ENCODE measurements around the gene PRKAR1B.

PRKAR1B gene

DNA sequence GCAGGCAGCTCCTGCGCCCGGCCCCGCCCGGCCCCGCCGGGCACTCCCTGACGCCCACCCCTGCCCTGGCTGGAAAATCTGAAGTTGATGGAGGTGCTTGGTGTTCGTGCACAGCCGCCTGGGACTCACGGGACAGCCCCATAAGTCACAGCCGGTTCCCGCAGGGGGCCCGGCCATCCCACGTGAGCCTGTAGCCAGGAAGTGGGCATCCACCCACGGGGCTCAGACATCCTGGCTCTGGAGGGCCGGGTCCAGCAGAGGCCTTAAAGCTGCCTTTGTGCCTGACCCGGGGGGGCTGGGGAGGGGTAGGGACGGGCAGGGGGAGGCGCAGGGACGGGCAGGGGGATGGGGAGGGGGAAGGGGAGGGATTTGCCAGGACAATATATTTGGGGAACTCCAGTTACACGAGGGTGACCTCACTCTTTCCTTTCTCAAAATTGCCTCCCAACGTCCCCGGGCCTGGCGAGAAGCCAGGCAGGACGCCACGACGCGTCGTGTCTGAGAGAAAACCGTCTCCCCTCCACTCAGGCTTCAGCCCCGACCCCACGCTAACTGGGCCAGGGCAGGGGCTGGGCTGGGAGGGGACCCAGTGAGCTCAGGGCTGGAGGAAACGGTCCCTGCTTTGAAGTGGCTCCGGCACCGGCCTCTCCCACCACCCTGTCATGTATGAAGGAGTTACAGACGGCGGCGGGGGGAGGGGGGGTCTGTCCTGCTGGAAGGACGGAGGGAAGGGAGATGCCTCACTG lies 125.3 kb downstream of the PRKAR1B start:
- peak; percentile 20; the same call in 1 of the 2 replicates for TF ChIP-seq POLR2A (IDR thresholded peaks at IDR 0.05; ENCODE audit: low read depth, low read length)
- FAIRE-seq (no peak), DNase-seq (ENCODE audit: insufficient read length, low spot score) (no peak)

DNA sequence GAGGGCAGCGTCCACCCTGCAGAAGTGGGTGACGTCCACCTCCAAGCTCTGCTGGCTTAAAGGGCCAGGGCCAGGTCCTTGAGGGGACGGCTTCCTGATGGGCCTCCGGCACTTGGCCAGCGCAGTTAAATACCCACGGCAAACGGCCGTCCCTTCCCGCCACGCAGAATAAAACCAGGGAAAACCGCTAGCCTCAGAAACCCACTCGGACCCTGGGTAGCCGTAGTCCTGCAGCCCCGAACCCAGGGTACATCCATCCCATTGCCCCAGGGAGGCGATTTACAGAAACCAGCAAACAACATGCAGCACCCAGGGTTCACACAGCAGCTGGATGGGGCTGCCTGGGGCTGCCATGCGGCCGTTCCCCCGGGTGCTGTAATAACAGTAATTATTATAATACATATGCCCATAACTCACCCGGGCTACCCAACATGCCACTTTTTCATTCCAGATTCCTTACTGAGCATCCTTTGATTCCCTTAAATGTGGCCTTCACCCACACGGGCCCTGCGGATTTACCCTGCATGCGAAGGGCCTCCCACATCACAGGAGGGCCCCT lies 126.0 kb downstream of the PRKAR1B start:
- FAIRE-seq (no peak), DNase-seq (ENCODE audit: insufficient read length, low spot score) (no peak)

DNA sequence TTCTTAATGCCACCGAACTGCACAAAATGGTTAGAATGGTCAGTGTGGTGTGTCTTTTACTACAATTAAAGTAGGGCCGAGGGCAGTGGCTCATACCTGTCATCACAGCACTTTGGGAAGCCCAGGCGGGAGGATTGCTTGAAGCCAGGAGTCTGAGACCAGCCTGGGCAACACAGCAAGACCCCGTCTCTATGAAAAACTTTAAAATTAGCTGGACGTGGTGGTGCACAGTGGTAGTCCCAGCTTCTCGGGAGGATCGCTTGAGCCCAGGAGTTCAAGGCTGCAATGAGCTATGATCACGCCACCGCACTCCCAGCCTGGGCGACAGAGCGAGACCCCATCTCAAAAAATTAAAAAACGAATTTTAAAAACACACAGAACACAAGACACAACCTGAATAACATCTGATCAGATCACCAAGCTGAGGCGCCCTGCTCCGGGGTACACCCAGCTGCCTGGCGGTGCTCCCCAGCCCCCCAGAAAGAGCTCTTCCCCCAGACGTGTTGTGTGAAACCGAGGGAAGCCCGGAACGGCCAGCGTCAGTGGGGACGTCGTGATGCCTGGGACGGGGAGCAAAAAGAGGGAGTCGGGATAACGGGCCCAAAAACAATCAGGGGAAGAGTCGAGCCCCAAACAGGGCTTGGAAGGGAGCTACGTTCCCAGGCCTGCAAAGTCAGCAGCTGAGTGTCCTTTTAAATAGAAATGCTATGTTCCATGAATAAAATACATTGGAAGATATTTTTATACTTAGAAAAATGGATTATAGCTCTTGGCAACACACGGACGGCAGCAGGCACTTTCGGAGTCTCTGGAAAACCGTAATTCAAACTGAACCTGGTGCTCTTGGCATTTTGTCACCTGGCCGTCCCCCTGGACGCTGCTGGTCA lies 126.7 kb downstream of the PRKAR1B start:
- TF ChIP-seq POLR2A (IDR thresholded peaks at IDR 0.05; ENCODE audit: low read depth, low read length): no peak
- no peak for DNase-seq (ENCODE audit: insufficient read length, low spot score)
- FAIRE-seq: no peak

More for the DNA sequence above, 126.0 kb downstream of the PRKAR1B start:
- no peak for TF ChIP-seq POLR2A (IDR thresholded peaks at IDR 0.05; ENCODE audit: low read depth, low read length)

DNA sequence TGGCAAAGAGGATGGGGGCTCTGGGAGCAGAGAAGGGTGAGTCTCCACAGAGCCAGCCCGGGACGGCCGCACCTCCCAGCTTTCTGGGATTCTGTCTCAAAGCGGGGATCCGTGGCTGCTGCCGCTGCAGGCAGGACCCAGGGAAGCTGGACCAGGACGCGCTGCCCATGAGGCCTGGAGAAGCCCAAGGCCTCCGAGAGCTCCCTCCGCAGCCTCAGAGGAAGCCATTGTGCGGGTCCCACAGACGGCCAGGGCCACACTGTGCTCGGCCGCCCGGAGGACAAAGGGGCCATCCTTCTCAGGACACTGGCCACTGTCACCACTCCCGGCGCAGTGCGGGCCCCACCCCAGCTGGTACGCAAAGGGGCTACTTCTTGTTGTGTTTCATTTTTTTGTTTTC lies 128.2 kb downstream of the PRKAR1B start:
- TF ChIP-seq POLR2A (IDR thresholded peaks at IDR 0.05; ENCODE audit: low read depth, low read length): no peak
- FAIRE-seq: no peak
- DNase-seq (ENCODE audit: insufficient read length, low spot score): no peak

DNA sequence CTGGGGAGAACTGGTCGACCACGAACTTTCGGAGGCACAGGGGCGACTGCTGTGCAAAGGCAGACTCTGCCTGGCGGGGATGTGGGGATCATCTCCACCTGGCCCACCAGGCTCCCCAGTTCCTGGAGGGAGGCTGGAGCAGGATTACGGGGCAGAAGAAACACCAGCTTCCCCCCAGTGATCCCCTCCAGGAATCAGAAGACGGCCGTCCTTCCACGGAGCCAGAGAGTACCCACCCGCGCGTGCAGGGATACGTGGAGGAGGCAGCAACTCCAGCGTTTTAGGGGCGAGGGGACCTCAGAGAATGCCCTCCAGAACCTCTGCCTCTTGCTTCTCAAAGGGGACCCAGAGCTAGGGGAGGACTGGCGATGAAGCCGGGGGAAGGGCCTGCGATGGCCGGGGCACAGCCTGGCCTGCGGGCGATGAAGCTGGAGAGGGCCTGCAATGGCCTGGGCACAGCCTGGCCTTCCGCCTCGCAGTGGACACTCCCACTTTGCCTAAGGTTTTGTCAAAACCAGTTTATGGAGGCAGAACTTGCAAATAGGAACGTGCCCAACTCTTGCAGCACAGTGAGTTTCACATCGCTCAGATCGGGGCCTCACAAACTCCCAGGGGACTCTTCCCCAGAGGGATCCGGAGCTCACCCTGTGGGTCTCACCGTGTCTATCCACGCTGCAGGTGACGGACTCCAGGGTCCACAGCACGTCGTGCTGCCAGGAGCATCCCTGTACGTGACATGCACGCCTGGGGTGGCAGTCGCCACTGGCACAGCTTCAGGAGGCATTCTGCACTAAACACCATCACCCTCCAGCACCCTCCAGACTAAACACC lies 129.5 kb downstream of the PRKAR1B start:
- no peak for TF ChIP-seq POLR2A (IDR thresholded peaks at IDR 0.05; ENCODE audit: low read depth, low read length)
- no peak for FAIRE-seq
- no peak for DNase-seq (ENCODE audit: insufficient read length, low spot score)

DNA sequence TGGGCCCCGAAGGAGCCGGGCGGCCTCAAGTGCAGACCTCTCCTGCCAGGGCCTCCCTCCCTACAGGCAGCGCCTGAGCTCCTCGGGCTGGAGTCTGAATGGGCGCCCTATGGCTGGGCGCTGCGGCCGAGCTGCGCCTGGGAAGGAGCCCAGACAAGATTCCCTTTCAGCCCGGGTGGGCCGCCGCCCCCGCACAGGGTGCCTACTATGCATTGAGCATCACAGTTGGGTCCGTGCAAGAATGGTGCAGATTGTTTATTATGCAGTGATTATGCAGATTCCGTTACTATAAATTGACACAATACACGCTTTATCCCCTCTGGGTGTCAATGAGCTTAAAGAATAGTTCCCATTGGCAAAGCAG lies 130.3 kb downstream of the PRKAR1B start:
- no peak for DNase-seq (ENCODE audit: insufficient read length, low spot score)
- no peak for FAIRE-seq
- no peak for TF ChIP-seq POLR2A (IDR thresholded peaks at IDR 0.05; ENCODE audit: low read depth, low read length)

DNA sequence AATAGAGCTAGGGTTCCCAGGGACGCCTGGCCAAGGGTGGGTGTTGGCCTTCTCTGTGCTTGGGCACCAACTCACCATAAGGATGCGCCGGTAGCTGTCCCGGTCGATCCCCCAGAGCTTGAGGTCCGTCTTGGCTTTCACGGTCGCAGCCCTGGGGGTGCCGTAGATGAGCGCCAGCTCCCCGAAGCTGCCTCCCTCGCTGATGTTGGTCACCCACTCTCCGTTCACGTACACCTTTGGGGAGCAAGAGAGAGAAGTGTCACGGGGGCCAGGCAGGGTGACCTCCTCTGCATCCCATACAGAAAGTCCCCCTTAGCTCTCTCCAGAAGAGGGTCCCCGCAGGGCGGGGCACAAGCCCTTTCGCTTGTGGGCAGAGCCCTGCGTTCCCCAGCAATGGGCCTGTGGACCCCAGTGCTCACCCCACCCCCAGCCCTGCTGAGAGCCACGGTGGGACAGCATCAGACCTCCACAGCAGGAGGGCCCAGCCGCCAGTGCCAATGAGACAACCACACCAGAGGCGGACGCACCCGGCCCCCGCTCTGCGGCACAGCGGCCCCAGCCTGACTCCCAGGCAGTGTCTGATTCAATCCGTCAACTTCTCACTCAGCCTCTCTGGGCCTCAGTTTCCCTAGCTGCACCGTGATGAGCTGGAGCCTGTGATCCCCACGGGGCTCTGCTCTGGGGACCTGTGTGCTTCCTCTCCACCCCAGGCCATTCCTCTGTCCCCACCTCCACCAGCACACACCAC lies 130.8 kb downstream of the PRKAR1B start:
- DNase-seq (ENCODE audit: insufficient read length, low spot score) (no peak), FAIRE-seq (no peak)
- no peak for TF ChIP-seq POLR2A (IDR thresholded peaks at IDR 0.05; ENCODE audit: low read depth, low read length)

DNA sequence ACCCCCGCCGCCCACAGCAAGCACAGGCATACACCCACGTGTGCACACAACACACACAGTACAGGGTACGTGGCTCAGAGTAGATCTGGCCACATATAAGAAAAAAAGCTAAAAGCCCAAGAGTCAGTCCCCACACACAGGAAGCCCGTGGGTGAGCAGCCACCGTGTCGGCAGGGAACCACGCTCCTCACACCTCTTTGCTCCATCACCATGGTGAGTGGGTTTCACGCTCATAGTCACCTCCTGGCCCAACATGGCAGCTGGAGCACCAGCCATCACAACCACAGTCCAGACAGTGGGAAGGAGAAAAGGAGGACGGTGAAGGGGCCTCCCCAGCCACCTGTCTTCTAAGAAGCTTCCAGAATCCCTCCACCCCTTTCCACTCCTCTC lies 131.5 kb downstream of the PRKAR1B start:
- TF ChIP-seq POLR2A (IDR thresholded peaks at IDR 0.05; ENCODE audit: low read depth, low read length): no peak
- no peak for DNase-seq (ENCODE audit: insufficient read length, low spot score)
- FAIRE-seq: no peak

DNA sequence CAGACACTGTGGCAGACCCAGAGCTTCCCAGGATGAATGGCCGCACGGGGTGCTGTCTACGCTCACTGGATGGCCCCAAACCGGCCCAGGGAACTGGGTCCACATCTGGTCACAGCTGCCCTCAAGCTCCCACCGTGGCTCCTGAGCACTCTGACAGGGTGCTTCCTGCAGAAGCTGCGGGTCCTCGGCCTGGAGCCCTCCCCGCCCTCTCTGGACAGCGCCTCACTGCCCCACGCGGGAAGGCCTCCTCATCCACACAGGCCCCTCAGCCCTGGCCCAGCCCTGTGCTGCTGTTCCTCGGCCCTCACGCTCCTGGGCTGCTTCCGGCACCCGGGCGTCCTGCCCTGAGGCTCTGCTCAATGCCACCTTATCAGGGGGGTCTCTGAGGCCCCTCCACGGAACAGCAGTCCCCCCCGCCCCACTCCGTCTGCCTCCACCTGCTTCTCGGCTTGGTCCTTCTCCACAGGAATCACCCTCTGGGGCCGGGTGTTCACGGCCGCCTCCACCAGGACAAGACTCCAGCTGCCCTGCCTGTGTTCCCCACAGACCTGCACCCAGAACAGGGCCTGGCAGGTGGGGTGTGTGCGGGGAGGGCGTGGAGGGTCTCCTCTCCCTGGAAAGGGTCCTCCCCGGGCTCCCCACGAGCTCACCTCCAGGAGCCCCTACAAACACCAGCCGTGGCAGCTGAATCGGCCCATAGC lies 132.0 kb downstream of the PRKAR1B start:
- no peak for TF ChIP-seq POLR2A (IDR thresholded peaks at IDR 0.05; ENCODE audit: low read depth, low read length)
- FAIRE-seq (no peak), DNase-seq (ENCODE audit: insufficient read length, low spot score) (no peak)

DNA sequence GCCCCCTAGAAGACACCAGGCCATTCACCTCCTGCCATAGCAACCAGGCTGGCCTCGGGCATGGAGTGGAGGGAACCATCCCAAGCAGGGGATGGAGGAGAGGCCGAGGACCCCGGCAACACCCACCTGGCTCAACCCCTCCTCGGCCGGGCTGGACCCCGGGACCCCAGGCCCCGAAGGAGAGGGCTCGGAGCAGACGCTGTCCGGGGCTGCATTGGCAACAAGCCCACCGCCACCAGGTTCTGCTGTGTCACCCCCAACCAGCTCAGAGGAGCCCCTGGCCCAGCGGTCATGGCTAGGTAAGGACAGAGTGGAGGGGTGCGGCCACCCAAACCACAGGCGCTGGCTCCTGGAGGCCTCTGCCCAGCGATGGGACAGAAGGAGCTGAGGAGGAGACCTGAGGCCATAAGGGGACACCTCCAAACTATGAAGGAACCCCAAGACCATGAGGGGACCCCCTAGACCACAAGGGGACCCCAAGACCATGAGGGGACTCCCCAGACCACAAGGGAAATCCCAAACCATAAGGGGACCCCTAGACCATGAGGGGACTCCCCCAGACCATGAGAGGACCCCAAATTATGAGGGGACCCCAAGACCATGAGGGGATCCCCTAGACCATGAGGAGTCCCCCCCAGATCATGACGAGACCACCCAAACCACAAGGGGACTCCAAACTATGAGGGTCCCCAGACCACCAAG lies 132.7 kb downstream of the PRKAR1B start:
- DNase-seq (ENCODE audit: insufficient read length, low spot score): no peak
- no peak for FAIRE-seq
- TF ChIP-seq POLR2A (IDR thresholded peaks at IDR 0.05; ENCODE audit: low read depth, low read length): no peak

DNA sequence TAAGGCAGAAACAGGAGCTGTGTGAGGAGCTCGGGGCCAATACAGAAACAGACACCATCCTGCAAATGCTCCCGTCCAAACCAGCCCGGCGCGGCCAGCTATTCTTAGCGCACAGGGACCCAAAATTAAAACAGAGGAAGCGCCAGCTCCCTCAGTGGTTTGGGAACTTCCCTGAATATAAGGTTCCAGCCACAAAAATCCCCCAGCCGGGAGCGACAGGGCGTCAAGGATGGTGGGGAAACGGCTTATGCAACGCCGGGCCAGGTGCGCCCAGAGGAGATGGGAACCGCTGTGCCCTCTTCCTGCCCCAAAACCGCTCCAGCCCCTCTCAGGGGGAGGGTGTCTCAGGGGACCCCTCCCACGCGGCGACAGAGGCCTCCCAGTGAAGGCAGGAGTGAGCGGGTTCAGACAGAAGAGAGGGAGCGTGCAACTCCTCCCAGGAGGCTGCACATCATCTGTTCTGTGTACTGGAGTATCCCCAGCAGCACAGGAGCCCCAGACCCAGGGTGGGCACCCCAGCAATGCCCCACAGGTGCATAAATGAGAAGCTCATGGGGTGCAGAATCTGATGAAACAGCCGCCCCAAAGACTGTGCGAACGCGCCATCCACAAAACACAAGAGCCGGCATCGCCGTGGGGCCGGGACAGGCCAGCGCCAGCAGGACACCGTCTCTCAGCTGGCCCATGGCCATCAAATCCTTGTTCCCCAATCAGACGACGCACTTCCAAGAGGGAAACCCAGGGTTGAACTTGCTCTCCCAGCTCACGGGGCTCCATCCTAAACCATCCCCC lies 133.6 kb downstream of the PRKAR1B start:
- no peak for FAIRE-seq

More for the DNA sequence above, 133.6 kb downstream of the PRKAR1B start:
- TF ChIP-seq POLR2A (IDR thresholded peaks at IDR 0.05; ENCODE audit: low read depth, low read length): no peak
- no peak for DNase-seq (ENCODE audit: insufficient read length, low spot score)

Data from H54 (cell line).